GDM1 (cell line): Measurements from ENCODE around the gene WIPF1.
A peak's percentile ranks its signal among the peaks of the same experiment; 100 is the strongest.

Experiments used
- DNase-seq: peaks from one replicate; lab custom pipeline; 2025; lab: John Stamatoyannopoulos, UW

WIPF1 gene

DNA sequence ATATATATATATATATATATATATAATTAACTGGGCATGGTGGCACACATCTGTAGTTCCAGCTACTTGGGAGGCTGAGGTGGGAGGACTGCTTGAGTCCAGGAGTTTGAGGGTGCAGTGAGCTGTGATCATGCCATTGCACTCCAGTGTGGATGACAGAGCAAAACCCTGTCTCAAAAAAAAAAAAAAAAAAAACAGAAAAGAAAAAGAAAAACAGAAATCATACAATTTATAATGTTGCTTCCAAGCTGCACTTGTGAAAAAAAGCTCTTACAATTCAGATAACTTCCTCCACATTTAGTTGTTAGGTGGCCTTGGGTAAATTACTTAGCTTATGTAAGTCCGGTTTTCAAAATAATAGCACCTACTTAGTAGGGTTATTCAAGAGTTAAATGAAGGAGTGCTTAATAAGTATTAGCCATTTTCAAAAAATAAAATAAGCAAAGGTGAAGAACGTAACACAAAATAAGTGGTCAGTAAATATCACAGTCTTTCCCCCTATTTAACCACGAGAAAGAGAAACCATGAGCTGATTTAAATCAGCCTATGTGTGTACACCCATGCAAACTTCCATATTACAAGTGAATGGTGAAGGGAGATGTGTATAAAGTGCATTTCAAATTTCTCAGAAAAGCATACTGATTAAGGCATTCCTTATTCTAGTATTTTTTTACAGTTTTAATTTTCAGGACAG, 2.3 kb downstream of the WIPF1 start:
- no peak for DNase-seq

GRCh38 chr2:174594456-174594855, 3.1 kb downstream of the WIPF1 start:
- DNase-seq: no peak

GRCh38 chr2:174593574-174594203, 3.9 kb downstream of the WIPF1 start:
- DNase-seq: peak; percentile 57

DNA sequence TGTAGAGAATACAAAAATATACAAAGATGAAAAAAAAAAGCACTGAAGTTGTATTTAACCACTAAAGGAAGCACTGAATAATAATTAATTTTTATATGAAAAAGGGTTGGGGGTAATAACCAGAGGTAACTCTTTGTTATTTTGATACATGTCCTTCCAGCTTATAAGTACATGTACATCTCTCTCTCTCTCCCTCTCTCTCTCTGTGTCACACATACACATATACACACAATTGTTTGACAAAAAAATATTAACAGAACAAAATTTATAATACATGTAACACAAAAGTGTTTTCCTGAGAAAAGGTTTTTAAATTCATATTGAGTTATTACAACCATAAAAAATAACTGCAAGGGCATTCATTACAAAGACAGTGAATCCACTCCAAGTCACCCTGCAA, 4.6 kb downstream of the WIPF1 start:
- DNase-seq: no peak

- no peak for DNase-seq
Observed at GRCh38 chr2:174591740-174592139, 5.9 kb downstream of the WIPF1 start.

DNA sequence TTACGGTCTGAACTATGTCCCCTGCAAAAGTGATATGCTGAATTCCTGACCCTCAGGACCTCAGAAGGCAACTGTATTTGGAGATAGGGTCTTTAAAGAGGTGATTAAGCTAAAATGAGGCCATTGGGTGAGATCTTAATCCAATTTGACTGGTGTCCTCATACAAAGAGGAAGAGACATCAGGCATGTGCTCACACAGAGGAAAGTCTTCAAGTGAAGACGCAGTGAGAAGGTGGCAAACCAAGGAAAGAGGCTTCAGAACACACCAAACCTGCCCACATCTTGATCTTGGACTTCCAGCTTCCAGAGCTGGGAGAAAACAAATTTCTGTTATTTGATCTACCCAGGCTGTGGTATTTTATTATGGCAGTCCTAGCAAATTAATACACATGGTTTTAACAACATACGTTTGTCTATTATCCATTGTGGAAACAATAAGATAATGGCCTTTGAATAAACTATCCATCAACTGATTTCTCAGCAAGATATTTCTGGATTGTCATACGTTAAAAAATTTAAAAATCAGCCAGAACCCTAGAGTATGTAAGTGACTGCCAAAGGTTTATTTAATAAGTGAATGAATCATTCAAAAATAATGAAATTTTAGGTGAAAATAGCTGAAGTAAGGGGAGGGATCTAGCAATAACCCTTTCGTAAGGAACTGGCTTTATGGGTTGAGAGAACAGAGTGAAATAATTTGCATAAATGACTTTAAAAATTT, 6.5 kb downstream of the WIPF1 start:
- no peak for DNase-seq

- no peak for DNase-seq
Observed at GRCh38 chr2:174590346-174590745, 7.3 kb downstream of the WIPF1 start.

GRCh38 chr2:174589334-174589733, 8.3 kb downstream of the WIPF1 start:
- DNase-seq: no peak

DNA sequence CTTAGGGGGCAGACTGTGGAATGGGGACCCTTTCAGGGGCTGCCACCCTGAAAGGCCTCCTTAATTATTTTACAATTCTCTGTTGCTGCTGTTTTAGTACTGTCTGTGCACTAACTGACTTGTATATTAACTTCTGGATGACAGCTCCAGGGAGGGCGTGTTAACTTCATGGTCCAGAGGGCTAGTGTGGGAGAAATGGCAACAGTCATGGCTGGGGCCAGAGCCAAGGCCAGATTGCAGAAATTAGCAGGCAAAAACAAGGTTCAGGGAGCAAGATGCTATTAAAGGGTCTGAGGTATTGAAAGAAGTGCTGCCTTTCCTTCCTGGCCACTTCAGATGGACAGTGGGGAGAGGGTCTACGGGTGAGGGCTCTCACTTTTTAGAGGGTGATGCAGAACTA, 9.1 kb downstream of the WIPF1 start:
- DNase-seq: no peak

DNA sequence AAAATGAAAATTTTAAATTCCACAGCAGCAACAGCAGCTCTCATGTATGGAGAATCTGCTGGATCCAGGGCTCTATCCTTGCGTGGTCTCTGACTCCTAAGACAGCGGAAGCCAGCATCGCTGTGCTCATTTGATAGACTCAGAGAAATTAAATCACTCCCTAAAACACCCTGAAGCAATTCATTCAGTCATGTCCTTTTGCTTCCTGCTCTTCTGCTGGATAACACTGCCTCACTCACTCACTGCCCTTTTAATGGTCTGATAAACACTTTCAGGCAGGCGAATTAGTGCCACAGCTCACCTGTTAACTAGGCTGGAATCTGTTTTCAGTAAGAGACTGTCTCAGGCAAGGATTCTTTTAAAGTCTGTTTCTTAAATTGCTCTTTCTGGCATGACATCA, 10.0 kb downstream of the WIPF1 start:
- no peak for DNase-seq

DNA sequence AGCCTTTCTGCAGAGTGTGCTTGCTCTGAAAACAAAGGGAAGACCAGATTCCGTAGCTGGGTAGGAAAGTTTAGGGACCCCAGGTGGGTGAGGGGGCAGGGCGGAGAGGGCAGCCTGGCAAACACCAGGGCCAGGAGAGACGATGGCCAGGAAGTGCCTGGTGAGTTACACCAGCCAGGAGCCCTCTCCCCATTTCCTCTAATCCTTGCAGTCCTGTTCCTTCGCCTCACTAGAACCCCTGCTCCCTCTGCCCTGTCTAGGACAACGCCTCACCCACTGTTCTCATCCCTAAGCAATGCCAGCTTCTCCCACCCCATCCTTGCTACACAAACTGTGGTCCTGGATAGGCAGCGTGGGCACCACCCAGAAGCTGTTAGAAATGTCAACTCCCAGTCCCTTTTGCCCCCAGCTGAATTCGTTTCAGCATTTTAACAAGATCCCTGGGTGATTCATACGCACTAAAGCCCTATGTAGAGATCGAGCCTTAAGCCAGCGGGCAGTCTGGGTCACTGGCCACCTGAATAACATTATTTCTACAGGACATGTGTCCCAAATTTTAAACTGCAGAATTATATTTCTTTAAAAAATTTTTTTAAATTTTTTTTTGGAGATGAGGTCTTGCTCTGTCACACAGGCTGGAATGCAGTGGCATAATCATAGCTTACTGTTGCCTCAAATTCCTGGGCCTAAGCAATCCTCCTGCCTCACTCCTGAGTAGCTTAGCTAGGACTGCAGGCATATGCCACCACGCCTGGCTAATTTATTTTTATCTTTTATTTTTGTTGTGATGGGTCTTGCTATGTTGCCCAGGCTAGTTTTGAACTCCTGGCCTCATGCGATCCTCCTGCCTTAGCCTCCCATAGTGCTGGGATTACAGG, 10.9 kb downstream of the WIPF1 start:
- no peak for DNase-seq

GRCh38 chr2:174585657-174586252, 11.8 kb downstream of the WIPF1 start:
- no peak for DNase-seq

GRCh38 chr2:174585146-174585545, 12.5 kb downstream of the WIPF1 start:
- no peak for DNase-seq

GRCh38 chr2:174581491-174581890, 16.1 kb downstream of the WIPF1 start:
- no peak for DNase-seq

DNA sequence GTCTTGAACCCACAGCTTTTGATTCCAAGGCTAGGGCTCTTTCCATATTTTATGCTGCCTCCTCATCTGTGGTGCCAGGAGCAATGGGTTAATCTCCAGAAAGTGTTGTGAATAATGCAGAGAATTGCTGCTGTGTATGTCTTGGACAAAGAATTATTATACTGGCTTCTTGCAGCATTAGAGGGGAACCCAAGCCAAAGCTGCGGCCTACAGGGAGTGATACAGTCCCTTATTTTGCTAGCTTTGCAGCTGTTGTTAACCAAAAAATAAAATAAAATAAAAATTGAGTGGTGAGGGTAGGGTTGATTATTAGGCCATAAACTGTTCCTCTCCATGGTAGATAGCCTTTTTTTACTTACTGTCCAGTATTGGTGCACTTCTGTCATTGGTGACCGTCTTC, 16.7 kb downstream of the WIPF1 start:
- no peak for DNase-seq

DNA sequence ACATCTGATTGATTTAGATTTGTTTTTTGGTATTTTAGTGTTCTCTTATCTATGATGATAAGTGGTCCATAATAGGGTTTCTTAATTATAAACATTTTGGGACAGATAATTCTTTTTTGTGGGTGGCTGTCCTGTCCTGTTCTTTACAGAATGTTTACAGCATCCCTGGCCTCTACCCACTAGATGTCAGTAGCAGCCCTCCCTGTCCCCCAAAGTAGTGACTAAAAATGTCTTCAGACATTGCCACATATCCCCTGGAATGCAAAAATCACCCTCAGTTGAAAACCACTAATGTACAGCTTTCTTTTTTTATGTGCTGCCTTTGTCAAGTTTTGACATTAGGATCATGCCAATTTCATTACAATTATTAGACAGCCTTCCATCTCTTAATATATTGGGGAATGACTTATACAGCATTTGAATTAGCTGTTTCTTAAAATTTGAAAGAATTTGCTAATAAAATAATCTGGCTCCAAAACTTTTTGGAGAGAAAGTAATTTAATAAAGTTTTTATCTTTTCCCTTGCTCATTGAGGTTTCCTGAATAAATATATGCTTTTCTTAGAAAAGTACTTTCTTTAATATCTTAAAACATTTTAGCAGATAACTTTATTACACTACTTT, 19.5 kb downstream of the WIPF1 start:
- no peak for DNase-seq

- no peak for DNase-seq
Observed at GRCh38 chr2:174575124-174575776, 22.4 kb downstream of the WIPF1 start.

GRCh38 chr2:174574657-174575056, 22.9 kb downstream of the WIPF1 start:
- no peak for DNase-seq

- no peak for DNase-seq
Observed at GRCh38 chr2:174573621-174574081, 24.0 kb downstream of the WIPF1 start.

DNA sequence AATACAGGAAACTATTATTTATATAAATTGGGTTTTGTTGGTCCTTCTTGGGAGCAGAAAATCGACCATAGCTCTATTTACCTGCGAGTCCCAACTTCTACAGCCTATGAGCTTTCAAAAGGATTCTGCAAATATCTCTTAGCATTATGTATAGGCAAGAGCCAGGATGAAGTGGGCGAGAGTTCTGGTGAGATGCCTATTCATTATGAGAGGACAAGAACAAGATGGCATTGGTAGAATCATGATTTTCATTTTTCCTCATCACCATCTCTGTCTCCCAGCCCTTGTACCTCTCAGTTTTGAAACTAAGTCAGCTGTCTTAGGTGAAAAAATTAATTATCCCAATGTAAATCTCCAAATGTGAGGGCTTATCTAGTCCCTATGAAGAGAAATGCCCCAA, 25.0 kb downstream of the WIPF1 start:
- no peak for DNase-seq
